Endodermal cell (in vitro differentiated cells): Measurements from ENCODE around the gene HHIP. TPM values are rescaled to one million over a fixed set of nuclear protein-coding genes. Genes with fewer than 3 reads are reported as not detected.

Experiments
- DNase-seq: peaks from one replicate; pipeline ENCODE4 v3.0.0-alpha.2; 2017
- H3K27ac ChIP-seq: 2 replicates; pipeline ENCODE4 v1.5.1; 2013; ENCODE audit warnings: mild to moderate bottlenecking, low read depth, low read length, moderate library complexity
- H3K27me3 ChIP-seq: 2 replicates; pipeline ENCODE4 v1.6.1; 2013; ENCODE audit warnings: mild to moderate bottlenecking, low read length, moderate library complexity; ENCODE audit not compliant: insufficient read depth, control insufficient read depth, poor library complexity, severe bottlenecking
- H3K36me3 ChIP-seq: 2 replicates; pipeline ENCODE4 v1.7.0; 2013; ENCODE audit warnings: mild to moderate bottlenecking, low read length, moderate library complexity; ENCODE audit not compliant: control insufficient read depth, insufficient read depth
- H3K4me1 ChIP-seq: one replicate; pipeline ENCODE4 v1.7.0; 2013; ENCODE audit warnings: low read length; ENCODE audit not compliant: control insufficient read depth, insufficient read depth
- H3K4me3 ChIP-seq: 2 replicates; pipeline ENCODE4 v1.5.1; 2013; ENCODE audit warnings: mild to moderate bottlenecking, low read length, moderate library complexity
- H3K9ac ChIP-seq: 2 replicates; pipeline ENCODE4 v1.6.1; 2013; ENCODE audit warnings: mild to moderate bottlenecking, low read length, moderate library complexity; ENCODE audit not compliant: poor library complexity, severe bottlenecking; ENCODE audit errors: extremely low read depth
- H3K9me3 ChIP-seq: 2 replicates; pipeline ENCODE4 v1.6.1; 2013; ENCODE audit warnings: mild to moderate bottlenecking, low read length, moderate library complexity; ENCODE audit not compliant: control insufficient read depth
- H3K27ac Mint-ChIP-seq: 2 replicates; pipeline ENCODE4 v1.8.0; 2020; ENCODE audit warnings: mixed read lengths
- H3K27me3 Mint-ChIP-seq: 2 replicates; pipeline ENCODE4 v1.8.0; 2021; ENCODE audit warnings: mild to moderate bottlenecking, mixed read lengths; ENCODE audit not compliant: insufficient read depth
- H3K36me3 Mint-ChIP-seq: 2 replicates; pipeline ENCODE4 v1.8.0; 2020; ENCODE audit warnings: low read depth, mixed read lengths
- H3K4me1 Mint-ChIP-seq: 2 replicates; pipeline ENCODE4 v1.8.0; 2020; ENCODE audit warnings: mixed read lengths
- H3K4me3 Mint-ChIP-seq: 2 replicates; pipeline ENCODE4 v1.8.0; 2020; ENCODE audit warnings: mild to moderate bottlenecking, moderate library complexity, mixed read lengths
- H3K9me3 Mint-ChIP-seq: 2 replicates; pipeline ENCODE4 v1.8.0; 2020; ENCODE audit warnings: mild to moderate bottlenecking, mixed read lengths
- CTCF ChIP-seq: fragments of 200-600 bp; sonication (generic); conservative IDR thresholded peaks from 2 replicates; pipeline ENCODE4 v1.5.0; 2021; ENCODE audit warnings: antibody characterized with exemption, mild to moderate bottlenecking
- WGBS, 2 experiments: methylation state at CpG; one replicate each; pipeline versions ENCODE4 v1.1.5 to v1.1.7; 2013; ENCODE audit warnings: missing lambda C conversion rate in 2 of 2, mixed read lengths in 1 of 2; ENCODE audit not compliant: insufficient coverage in 1 of 2, insufficient read length in 1 of 2; 5-methylcytosine and 5-hydroxymethylcytosine counted together
- total RNA-seq, 2 donors: library from RNA; stranded (reverse); fragmentation: NEBNext Ultra II Directional in 1 of 2; extraction: Animal tissue kit (Norgen Biotek cat#: 25700) in 1 of 2; gene quantifications; 2 replicates in 1 of 2; 3 replicates in 1 of 2; pipeline ENCODE4 v1.2.1, GENCODE V29; 2021

Gene HHIP
- total RNA-seq, 2 donors from 2014 or later: 1.8 to 3.4 TPM

- no peaks in the 10 kb centered on the region for H3K9me3 ChIP-seq
- H3K27ac ChIP-seq: no peak overlapping the region
- Mint-ChIP-seq H3K9me3 (no peaks in the 10 kb centered on the region), H3K4me1 (no peaks in the 10 kb centered on the region), H3K27ac (no peak overlapping the region), H3K36me3 (no peaks in the 10 kb centered on the region), H3K4me3 (no peak overlapping the region), H3K27me3 (no peaks in the 10 kb centered on the region)
- WGBS, 2 experiments: 95 to 100% methylated on average over 1 of the region's 1 CpG
- no peaks in the 10 kb centered on the region for H3K36me3 ChIP-seq
- H3K27me3 ChIP-seq: no peaks in the 10 kb centered on the region
- no peak overlapping the region for H3K4me3 ChIP-seq
- no peak overlapping the region for H3K9ac ChIP-seq
- TF ChIP-seq CTCF: no peak
- DNase-seq: no peak
- no peaks in the 10 kb centered on the region for H3K4me1 ChIP-seq
Measured at GRCh38 chr4:144687466-144687865, 41.5 kb downstream of the HHIP start.

- no peaks in the 10 kb centered on the region for H3K27me3 ChIP-seq
- WGBS, 2 experiments: 68 to 87% methylated on average over 3 of the region's 3 CpGs
- no peak for DNase-seq
- no peak overlapping the region for H3K4me3 Mint-ChIP-seq
- H3K27ac Mint-ChIP-seq: no peak overlapping the region
- H3K36me3 ChIP-seq: no peaks in the 10 kb centered on the region
- H3K36me3 Mint-ChIP-seq: no peaks in the 10 kb centered on the region
- no peaks in the 10 kb centered on the region for H3K9me3 Mint-ChIP-seq
- no peak overlapping the region for H3K9ac ChIP-seq
- no peaks in the 10 kb centered on the region for H3K27me3 Mint-ChIP-seq
- H3K4me1 ChIP-seq: no peaks in the 10 kb centered on the region
- H3K27ac ChIP-seq: no peak overlapping the region
- H3K9me3 ChIP-seq: no peaks in the 10 kb centered on the region
- no peaks in the 10 kb centered on the region for H3K4me1 Mint-ChIP-seq
- no peak for TF ChIP-seq CTCF
- no peak overlapping the region for H3K4me3 ChIP-seq
Measured at GRCh38 chr4:144688035-144688569, 42.1 kb downstream of the HHIP start.

GRCh38 chr4:144689125-144689524 is 43.2 kb downstream of the HHIP start:
- Mint-ChIP-seq H3K4me1 (no peaks in the 10 kb centered on the region), H3K27me3 (no peaks in the 10 kb centered on the region), H3K27ac (no peak overlapping the region), H3K36me3 (no peaks in the 10 kb centered on the region), H3K4me3 (no peak overlapping the region), H3K9me3 (no peaks in the 10 kb centered on the region)
- Histone ChIP-seq H3K4me3 (no peak overlapping the region), H3K9me3 (no peaks in the 10 kb centered on the region), H3K9ac (no peak overlapping the region), H3K27me3 (no peaks in the 10 kb centered on the region), H3K4me1 (no peaks in the 10 kb centered on the region), H3K36me3 (no peaks in the 10 kb centered on the region), H3K27ac (no peak overlapping the region)
- no peak for TF ChIP-seq CTCF
- DNase-seq: no peak
- 92 to 100% methylated on average over 2 of the region's 2 CpGs for WGBS, 2 experiments
